IPS DF 4.7 (cell line): ENCODE results near the gene DHDH.

Experiments used
- DNase-seq: peaks from one replicate; pipeline ENCODE4 v3.0.0-alpha.2; 2013; ENCODE audit warnings: low spot score; ENCODE audit errors: extremely low read depth

The DHDH gene

DNA sequence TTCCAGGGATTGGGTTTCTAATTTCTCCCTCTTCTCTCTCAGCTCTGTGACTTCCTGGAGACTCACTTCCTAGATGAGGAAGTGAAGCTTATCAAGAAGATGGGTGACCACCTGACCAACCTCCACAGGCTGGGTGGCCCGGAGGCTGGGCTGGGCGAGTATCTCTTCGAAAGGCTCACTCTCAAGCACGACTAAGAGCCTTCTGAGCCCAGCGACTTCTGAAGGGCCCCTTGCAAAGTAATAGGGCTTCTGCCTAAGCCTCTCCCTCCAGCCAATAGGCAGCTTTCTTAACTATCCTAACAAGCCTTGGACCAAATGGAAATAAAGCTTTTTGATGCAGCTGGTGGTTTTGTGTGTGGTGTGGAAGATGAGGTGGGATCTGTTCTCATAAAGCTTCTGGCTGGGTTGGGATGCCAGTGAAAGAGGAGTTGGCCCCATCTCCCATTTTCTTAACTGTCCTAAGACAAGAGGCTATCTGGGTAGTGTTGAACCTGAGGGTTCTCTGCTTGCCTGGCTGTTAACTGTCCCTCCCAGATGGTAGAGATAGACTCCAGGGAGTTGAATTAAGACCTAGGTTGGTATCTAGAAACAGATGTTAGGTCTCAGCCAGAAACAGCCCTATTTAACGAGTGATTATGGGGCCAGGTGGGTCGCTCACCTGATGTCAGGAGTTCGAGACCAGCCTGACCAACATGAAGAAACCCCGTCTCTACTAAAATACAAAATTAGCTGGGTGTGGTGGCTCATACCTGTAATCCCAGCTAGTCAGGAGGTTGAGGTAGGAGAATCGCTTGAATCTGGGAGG, 33.2 kb downstream of the DHDH start:
- no peak for DNase-seq

DNA sequence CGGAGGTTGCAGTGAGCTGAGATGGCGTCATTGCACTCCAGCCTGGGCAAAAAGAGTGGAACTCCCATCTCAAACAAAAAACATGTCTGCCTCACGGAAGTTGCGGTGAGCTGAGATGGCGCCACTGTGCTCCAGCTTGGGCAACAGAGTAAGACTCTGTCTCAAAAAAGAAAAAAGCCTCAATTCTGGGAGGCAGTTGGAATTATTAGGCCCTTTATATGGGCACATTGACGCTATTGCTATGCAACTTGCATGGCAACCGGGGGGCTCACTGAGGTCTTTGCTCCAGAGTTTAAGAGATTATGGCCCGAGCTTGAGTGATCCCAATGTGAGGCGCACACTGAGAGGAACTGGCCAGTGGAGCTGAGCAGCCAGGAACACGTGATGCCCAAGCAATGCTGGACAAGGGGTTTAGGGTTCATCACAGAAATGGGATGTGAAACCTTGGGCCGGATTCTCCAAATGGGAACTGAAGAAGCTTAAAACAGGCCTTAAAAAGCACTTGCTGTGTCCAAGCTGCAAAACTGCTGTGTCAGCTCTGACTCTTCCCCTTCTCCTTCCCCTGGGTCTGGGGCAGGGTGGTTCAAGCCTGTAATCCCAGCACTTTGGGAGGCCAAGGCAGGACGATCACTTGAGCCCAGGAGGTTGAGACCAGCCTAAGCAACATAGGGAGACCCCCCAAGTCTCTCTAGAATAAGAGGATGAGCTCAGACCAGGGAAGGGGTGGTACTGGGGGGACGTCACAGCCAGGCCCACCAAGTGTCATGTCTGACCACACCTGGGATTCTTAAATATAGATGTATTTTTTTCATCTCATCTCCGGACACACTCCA, 34.1 kb downstream of the DHDH start:
- no peak for DNase-seq

DNA sequence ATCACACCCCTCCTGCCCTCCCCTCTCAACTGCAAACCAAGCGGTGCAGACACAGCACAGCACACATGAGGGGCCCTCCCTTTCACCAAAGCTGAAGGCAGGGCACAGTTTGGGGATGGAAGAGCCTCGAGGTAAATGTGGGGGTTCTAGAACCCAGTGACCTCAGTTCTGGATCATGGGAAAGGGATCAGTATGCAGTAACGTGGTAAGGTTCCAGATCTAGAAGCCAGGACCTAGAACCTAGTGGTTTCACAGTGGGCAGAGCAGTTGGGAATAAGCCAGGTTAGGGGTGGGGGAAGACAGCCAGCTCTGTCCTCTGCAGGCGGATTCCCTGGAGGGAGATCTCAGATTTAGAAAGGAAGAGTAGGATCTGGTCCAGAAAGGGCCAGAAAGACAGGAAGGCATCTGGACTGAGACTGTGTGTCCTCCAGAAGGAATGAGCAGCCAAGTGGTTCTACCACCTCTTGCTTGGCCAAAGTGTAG, 34.7 kb downstream of the DHDH start:
- no peak for DNase-seq

DNA sequence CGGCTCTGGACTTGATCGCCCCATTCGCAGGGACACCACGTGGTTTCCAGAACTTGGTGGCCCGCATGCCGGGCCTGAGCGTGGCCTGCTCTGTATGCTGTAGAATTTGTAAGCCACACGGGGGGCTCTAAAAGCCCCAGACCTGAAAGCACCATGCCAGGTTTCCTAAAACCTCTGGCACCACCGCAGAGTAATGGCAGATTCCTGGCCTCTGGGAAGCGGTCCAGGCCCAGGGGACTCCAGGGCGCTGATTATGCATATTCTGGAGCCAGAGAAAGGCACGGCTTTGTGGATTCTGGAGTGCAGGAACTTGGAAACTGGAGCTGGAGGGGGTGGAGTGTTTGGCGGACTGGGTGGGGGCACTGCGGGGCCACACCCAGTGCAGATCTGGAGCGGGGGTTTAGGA, 35.3 kb downstream of the DHDH start:
- no peak for DNase-seq

DNA sequence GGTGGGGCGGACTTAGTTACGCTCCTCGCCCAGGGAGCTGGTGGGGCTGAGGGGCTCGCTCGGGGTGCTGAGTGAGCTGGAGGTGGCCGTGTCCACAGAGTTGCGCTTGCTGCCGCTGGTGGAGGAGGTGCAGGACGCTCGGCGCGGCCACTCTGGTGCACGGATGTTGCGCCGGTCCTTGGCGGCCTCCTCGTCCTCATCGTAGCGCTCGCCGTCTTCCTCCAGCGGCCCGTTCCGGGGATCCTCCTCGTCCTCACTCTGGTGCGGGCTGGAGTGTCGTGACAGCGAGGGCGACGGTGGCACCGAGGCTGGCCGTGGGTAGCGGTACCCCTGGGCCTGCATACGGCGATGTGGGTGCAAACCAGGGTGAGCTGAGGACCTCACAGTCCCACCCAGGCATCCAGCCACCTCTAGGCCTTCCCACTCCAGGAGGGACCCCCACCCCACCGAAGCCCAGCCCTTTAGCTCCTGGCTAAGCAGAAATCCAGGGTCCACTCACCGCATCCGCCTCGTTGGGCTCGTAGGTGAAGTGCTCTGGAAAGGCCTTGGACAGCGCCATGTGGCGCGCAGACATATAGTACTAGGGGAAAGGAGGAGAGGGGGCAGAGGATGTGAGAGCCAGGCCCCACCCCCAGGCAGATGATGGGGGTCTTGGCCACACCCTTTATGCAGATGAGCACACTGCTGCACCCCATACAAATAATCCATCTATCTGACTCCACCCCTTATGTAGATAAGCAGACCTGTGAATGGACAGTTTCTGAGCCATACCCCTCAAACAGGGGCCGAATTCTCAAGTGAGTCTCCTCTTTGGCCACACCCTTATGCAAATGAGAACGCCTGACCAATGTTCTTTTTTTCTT, 36.0 kb downstream of the DHDH start:
- DNase-seq, result no peak

DNA sequence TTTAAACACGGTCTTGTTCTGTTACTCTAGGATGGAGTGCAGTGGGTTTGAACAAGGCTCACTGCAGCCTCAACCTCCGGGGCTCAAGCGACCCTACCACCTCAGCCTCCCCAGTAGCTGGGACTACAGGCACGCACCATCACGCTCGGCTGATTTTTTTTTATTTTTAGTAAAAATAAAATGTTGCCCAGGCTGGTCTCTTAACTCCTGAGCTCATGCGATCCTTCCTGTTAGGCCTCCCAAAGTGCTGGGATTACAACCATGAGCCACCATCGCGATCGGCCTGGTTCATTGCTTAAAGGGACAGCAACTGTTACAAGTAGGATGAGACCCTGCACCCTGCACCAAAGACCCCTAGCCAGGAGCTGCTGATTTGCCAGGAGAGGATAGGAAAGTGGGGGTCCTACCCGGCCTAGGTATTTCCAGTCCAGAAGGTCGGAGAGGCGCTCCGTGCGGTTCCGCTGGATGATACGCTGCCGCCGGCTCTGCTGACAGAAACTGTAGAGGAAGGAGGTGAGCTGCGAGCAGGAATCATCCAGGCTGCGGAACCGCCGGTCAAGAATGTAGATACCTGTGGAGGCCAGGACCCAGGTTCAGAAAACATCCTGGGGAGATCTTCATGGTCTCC, 36.8 kb downstream of the DHDH start:
- no peak for DNase-seq

DNA sequence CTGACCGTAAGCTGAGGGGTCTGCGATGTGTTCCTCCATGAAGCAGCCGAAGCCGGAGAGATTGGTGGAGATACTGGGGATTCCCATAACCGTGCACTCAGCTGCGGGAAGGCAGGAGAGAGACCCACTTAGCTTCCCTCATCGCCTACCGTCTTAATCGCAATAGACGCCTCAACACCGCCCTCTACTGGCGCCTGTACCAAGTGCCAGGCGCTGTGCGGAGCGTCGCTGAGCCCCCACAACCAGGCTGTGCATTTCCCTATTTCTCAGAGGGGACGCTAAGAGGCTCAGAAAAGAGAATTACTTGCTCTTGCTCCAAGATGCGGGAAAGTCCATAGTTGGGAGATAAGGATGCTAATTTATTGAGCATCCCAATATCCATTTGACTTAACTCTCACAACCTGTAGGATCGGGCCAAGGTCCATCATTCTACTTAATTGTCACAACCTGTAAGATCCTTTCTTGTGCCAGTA, 37.5 kb downstream of the DHDH start:
- no peak for DNase-seq

DNA sequence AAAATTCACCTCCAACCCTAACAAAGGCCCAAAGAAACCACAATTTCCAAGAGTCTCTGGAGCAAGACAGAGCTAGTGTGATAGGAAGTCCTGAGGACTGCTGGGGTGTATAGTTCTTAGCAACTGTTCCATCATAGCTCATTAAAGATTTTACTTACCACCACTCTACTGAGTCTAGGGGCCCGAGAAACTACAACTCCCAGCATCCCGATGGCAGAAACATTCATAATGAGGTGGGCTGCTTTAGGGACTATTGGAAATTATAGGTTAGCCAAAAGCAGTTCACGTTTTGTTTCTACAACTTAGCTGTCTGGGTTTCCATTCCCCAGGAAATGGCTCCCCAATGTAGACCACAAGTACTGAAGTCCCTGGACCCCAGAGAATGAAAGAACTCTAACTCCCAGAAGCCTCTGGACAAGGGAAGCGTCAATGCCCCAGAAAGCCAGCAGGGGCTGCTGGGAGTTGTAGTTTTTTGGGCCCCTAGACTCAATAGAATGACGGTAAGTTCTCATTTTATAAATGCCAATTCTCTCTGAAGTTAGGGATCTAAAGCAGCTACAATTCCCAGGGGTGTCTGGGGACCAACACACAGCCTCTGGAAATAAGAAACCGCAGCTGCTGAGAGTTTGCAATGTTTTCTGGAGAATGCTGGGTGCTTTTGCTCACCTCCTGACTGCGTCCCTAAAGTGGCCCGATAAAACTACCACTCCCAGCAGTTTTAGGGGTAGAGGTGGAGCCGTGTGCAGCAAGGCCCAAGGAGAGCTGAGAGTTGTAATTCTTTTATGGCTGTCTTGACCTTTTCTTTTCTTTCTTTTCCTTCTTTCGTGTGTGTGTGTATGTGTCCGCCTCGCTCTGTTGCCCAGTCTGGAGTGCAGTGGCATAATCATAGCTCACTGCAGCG, 42.7 kb downstream of the DHDH start:
- DNase-seq, result no peak

DNA sequence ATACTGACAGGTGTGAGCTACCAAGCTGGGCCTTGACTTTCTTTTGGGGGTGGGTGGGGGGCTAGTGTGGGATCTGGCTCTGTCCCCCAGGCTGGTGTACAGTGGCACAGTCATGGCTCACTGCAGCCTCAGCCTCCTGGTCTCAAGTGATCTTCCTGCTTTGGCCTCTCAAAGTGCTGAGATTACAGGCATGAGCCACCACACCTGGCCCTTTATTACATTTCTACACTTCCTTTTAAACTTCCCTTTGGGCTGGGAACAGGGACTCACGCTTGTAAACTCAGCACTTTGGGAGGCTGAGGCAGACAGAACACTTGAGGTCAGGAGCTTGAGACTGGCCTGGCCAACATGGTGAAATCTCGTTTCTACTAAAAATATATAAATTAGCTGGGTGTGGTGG, 43.6 kb downstream of the DHDH start:
- DNase-seq, result no peak

DNA sequence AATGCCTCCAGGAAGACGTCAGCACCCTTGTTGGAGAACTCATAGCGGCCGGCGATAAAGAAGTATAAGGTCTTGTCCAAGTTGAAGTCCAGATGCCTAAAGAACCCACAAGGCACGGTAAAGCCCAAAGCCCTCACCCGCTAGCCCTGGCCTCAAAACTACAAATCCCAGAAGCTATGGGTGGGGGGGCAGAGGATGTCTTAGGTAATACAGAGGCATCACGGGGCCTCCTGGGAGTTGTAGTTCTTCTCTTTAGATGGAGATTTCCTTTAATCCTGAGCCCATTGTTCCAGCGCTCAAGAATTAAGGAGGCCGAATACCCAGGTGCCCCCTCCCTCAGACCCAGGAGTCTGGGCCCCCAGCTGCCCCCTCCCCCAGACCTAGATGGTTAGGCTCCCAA, 48.8 kb downstream of the DHDH start:
- no peak for DNase-seq

DNA sequence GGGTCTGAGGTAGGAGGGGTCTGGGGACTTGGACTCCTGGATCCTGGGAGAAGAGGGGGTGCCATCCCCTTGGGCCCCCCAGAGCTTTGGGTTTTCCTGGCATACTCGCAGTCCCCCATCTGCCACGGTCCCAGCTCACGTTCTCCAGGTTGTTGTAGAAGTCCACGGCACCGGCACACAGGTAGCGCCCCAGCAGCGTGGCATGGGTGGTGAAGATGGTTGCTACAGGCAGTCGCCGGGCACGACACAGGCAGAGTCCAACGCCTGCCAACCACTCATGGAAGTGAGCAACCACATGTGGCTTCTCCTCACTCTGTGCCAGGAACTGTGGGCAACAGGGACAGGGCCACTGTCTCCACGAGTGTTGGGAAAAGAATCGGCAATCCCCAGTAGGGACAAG, 52.2 kb downstream of the DHDH start:
- no peak for DNase-seq

DNA sequence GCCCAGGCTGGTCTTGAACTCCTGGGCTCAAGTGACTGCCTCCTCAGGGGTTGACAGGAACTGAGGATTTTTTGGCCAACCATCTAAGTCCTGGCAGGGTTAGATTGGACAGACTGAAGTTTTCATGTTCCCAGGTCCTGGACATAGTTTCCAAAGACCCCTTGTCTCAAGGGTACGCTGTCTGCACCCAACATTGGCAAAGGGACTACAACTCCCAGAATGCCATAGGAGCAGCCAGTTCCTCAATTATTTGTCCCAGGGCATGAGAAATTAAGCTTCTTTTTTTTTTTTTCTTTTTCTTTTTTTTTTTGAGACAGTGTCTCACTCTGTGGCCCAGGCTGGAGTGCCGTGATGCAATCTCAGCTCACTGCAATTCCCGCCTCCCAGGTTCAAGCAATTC, 52.7 kb downstream of the DHDH start:
- DNase-seq, result no peak

DNA sequence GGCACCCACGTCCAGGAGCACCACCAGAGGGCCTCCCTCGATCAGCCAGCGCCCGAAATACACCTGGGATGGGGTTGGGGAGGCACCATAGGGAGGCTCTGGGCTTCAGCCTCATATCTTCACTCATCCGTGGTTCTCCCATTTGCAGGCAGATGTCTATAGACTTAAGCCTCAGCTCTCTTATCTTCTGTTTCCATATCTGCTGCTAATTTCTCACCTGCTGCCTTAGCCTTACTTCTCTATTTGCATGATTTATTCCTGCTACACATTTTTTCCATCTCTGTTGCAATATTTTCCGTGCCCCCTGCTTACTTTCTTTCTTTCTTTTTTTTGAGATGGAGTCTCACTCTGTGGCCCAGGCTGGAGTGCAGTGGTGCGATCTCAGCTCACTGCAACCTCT, 53.8 kb downstream of the DHDH start:
- DNase-seq, result no peak

DNA sequence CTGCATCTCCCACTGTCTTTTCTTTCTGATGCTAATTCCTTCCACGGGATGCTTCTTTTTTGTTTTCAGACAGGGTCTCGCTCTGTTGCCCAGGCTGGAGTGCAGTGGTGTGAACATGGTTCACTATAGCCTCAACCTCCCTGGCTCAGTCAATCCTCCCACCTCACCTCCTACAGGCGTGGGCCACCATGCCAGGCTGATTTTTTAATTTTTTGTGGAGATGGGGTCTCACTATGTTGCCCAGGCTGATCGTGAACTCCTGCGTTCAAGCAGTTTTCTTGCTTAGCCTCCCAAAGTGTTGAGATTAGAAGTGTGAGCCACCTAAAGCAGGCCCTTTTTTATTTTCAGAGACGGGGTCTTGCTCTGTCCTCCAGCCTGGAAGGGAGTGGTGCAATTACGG, 54.8 kb downstream of the DHDH start:
- DNase-seq, result no peak

DNA sequence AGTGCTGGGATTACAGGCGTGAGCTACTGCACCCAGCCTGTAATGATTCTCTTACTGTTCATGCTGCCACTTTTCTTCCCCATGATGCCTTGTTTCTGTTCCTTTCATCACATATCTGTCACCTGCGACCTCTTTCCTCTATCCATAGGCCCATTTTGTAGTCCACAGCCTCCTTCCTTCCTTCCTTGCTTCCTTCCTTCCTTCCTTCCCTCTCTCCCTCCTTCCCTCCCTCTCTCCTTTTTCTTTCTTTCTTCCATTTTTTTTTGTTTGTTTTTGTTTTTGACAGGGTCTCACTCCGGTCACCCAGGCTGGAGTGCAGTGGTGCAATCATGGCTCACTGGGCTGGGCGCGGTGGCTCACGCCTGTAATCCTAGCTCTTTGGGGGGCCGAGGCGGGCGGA, 55.4 kb downstream of the DHDH start:
- DNase-seq, result no peak

DNA sequence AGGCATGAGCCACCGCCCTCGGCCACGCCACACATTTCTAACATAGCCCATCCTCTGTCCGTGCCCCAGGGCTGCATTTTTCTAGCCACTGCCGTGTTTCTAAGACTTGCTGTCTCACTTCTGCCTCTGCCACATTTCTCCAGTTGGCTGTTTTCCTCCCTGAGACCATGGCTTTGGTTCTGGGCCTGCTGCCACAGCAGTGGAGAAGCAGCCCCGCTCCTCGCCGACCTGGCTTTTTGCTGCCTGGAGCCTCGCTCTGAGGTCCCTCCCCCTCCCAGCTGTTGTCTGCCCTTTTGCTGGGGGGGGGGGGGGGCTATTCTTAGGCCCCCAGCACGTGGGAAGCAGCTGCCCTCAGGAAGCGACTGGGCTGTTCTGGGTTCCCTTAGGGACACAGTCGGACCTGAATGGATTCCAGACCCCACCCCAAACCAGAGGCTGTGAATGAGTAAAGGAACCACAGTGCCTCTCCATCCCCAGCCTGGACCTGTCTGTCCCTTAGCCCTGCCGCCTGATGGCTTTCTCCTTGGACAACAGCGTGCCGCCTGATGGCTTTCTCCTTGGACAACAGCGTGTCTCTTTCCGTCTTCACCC, 56.3 kb downstream of the DHDH start:
- no peak for DNase-seq

DNA sequence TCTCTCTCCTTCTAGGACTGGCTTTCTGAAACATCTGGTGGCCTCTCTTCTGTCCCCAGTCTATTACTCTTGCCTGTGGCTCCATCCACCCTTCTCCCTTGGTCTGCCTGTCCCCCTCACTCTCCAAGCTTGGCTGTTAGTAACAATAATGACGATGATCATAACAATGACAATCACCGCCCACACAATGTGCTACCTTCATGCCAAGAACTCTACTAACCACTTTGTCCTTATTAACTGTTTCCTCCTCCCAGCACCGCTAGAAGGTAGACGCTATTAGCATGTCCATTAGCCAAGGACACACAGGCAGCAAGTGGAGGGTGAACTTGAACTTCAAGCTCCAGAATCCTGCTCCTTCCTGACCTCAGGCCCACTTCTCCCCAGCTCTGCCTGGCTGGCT, 56.9 kb downstream of the DHDH start:
- no peak for DNase-seq

DNA sequence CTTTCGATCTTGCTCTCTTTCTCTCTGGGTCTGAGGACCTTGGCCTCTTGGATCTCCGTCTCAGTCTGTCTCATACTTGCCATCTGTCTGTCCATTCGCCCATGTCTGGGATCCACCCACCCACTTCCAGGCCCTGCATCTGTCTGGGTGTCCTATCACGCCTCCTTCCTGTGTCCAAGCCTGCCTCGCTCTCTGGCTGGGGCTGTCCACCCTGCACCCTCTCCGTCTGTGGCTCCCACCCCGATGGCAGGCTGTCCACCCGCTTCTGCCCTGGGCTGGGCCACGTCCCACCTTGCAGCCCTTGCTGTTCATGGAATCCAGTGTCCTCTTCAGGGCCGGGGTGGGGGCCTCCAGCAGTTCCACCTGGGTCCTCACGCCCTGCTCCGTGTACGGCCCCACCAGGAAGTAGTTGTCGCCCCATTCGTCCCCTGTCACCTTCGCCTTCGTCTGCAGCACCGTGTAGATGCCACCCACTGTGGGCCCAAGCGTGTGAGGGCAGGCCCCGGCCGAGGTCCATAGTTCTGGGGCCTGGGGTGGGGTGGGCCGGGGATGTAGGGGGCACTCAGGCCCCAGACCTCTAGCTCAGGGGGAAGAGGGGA, 57.6 kb downstream of the DHDH start:
- DNase-seq, result no peak

DNA sequence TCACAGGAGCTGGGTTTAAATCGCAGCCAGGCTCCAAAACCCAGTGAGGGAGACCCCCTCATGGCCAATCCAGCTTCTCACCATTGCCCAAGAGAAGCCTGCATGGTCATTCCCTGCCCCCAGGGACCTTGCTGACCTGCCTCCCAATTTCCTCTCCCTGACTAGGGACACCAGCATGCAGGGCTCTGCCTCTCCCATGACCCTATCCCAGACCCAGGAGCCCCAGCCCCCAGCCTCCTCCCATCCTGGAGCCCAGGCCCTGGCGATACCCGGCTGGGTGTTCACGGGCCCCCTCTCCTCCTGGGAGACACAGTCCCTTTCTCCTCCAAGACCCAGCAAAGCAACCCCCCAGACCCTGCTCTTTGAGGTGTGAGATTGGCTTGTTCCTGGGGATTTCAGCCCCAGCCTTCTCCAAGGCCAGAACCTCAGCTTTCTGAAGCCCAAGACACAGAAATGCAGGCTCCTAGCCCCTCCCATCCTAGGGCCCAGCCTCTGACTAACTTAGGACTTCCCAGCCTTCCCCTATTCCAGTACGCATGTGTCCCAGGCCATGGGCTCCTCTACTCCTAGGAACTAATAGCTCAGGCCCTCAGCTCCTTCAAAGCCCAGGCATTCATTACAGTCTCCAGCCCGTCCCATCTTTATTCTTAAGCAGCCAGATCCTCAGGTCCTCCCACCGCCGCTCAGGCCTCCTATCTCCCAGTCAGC, 58.5 kb downstream of the DHDH start:
- DNase-seq, result no peak
